ENCODE data around the gene DOCK2. TPM values are rescaled to one million over a fixed set of nuclear protein-coding genes. Genes with fewer than 3 reads are reported as not detected.
"Not testable (repeated sequence)": the region's sequence is repeated elsewhere in the genome, so short reads cannot be mapped to it uniquely, and the experiment has no call there.

Gene DOCK2
- polyA plus RNA-seq, 1 experiment, result 2.0 TPM

DNA sequence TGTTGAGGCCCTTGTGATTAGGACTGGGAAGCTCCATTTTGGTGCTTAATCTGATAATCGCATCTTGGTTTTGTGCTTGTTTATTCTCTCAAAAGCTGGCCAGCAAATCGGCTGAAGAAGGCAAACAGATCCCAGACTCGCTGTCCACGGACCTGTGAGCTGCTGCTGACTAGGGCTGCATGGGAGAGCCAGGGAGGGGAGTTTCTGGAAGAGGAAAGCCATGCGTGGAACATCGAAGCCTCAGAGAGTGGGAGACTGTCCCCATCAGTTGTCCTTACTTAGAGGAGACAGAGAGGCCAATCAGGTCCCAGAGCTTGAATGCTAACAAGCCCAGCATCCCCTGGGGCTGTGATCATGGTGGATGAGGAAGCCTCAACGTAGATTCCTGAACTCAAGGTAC is 445.6 kb downstream of the DOCK2 start:
- H3K36me3 ChIP-seq (ENCODE audit: control insufficient read depth, insufficient read depth, low read length), result no peaks in the 10 kb centered on the region
- CTCF ChIA-PET, result interaction anchor here (5.7 kb wide), 1 partner anchor 12 kb away, joined by 35 read pairs; no protein-coding TSS in a partner anchor
- POLR2A ChIA-PET, result no interaction called here
- no peak for DNase-seq (ENCODE audit: low read depth)
- no peaks in the 10 kb centered on the region for H3K27me3 ChIP-seq (ENCODE audit: control insufficient read depth, insufficient read depth, low read length)
- no peak overlapping the region for H3K4me3 ChIP-seq (ENCODE audit: low read depth, low read length)
- TF ChIP-seq, protein P1, sequence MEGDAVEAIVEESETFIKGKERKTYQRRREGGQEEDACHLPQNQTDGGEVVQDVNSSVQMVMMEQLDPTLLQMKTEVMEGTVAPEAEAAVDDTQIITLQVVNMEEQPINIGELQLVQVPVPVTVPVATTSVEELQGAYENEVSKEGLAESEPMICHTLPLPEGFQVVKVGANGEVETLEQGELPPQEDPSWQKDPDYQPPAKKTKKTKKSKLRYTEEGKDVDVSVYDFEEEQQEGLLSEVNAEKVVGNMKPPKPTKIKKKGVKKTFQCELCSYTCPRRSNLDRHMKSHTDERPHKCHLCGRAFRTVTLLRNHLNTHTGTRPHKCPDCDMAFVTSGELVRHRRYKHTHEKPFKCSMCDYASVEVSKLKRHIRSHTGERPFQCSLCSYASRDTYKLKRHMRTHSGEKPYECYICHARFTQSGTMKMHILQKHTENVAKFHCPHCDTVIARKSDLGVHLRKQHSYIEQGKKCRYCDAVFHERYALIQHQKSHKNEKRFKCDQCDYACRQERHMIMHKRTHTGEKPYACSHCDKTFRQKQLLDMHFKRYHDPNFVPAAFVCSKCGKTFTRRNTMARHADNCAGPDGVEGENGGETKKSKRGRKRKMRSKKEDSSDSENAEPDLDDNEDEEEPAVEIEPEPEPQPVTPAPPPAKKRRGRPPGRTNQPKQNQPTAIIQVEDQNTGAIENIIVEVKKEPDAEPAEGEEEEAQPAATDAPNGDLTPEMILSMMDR (IDR thresholded peaks at IDR 0.05; ENCODE audit: insufficient read depth, low read depth, low read length), result no peak

DNA sequence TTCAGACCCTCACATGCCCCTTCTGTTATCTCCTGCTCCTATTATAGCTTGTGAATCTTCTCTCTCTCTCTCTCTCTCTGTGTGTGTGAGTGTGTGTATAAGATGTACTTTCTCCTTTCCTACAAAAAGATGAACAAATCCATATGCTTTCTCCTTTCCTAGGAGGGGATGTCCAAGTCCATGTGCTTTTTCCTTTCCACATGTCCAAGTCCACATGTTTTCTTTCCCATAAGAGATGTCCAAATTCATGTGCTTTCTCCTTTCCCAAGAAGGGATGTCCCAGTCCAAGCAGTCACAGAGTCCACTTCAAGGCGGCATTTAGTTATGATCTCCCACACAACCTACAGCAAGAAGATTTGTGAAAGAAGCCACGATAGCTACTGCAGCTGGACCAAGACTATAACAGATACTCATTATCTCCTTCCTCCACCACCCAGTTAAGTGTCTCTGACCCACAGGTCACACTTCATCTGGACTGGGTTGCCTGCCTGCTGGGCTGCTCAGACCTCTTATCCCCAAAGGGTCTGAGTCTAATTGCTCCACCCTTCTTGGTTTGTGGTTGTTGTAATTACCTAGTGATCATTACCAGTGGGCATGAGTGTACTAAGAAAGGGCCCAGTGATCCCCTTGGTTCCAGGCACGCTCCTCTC is 450.2 kb downstream of the DOCK2 start:
- CTCF ChIA-PET, result interaction anchor here (5.7 kb wide), 1 partner anchor 16 kb away, joined by 35 read pairs; no protein-coding TSS in a partner anchor

DNA sequence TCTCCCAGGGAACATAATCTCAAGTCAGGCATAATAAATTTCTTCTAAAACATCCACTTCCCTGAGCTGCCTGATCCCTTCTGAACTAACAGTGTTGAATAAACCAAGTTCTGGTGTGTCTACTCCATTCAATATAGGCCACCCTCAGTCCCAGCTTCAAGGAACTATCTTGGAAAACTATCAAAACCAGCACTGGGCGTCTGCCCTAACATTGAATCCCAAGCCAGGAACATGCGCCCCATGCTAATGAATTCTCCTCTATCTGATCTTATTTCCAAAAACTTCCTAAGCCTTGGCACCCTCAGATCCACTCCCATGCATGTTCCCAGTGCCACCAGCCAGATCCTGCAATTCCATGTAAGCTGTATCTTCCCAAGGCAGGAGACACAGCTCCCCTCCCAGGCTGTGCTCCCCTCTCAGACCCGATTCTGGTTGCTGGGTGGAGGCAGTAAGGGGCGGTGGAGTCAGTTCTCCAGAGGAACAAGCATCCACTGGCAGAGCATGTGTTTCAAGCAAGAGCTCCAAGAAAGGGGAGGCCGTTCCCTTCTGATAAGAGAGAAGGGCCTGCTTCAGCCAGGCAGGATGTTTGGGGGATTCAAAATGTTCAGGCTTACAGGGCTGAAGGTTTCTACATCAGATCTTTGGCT is 455.5 kb downstream of the DOCK2 start:
- no peak for DNase-seq (ENCODE audit: low read depth)
- Histone ChIP-seq H3K36me3 (ENCODE audit: control insufficient read depth, insufficient read depth, low read length) (no peaks in the 10 kb centered on the region), H3K27me3 (ENCODE audit: control insufficient read depth, insufficient read depth, low read length) (peaks cover 2% of the 10 kb centered on the region; the same call in 1 of the 2 replicates), H3K4me3 (ENCODE audit: low read depth, low read length) (no peak overlapping the region)
- ChIA-PET CTCF (interaction anchor here (1.5 to 1.6 kb wide), 2 partner anchors 21 to 104 kb away, joined by 3 to 4 read pairs; no protein-coding TSS in a partner anchor), POLR2A (no interaction called here)
- TF ChIP-seq, protein P1 (IDR thresholded peaks at IDR 0.05; ENCODE audit: insufficient read depth, low read depth, low read length), result no peak

More for the DNA sequence above, 450.2 kb downstream of the DOCK2 start:
- TF ChIP-seq, protein P1 (IDR thresholded peaks at IDR 0.05; ENCODE audit: insufficient read depth, low read depth, low read length), result no peak
- POLR2A ChIA-PET, result no interaction called here
- Histone ChIP-seq H3K4me3 (ENCODE audit: low read depth, low read length) (no peak overlapping the region), H3K36me3 (ENCODE audit: control insufficient read depth, insufficient read depth, low read length) (no peaks in the 10 kb centered on the region), H3K27me3 (ENCODE audit: control insufficient read depth, insufficient read depth, low read length) (peaks cover 1% of the 10 kb centered on the region; the same call in 1 of the 2 replicates)
- DNase-seq (ENCODE audit: low read depth), result no peak

DNA sequence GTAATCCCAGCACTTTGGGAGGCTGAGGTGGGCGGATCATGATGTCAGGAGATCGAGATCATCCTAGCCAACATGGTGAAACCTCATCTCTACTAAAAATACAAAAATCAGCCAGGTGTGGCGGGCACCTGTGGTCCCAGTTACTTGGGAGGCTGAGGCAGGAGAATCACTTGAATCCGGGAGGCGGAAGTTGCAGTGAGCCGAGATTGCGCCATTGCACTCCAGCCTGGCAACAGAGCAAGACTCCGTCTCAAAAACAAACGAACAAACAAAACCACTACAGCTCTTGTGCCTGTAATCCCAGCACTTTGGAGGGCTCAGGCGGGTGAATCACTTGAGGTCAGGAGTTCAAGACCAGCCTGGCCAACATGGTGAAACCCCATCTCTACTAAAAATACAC is 457.3 kb downstream of the DOCK2 start:
- POLR2A ChIA-PET; DNase-seq (ENCODE audit: low read depth): not testable (repeated sequence)
- CTCF ChIA-PET, result interaction anchor here (0.9 kb wide), 1 partner anchor 70 kb away, joined by 3 read pairs; no protein-coding TSS in a partner anchor

DNA sequence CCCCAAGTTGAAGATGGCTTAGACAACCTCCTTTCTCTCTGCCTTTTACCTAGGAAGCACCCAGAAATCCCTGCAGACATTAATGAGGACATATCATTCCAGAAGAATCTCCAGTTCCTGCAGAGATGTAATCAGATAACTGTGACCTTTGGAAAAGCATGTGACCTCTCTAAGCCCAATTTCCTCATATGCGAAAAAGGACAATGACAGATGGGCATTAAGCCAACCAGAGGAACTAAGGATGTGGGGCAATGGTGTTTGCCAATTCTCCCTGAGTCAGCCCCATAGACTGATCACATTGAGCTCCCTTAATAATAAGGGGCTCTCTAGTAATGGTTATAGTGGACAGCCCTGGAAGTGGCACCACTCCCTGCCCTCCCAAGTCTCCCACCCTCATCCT is 458.6 kb downstream of the DOCK2 start:
- TF ChIP-seq, protein P1 (IDR thresholded peaks at IDR 0.05; ENCODE audit: insufficient read depth, low read depth, low read length), result no peak
- Histone ChIP-seq H3K4me3 (ENCODE audit: low read depth, low read length) (no peak overlapping the region), H3K27me3 (ENCODE audit: control insufficient read depth, insufficient read depth, low read length) (peaks cover 2% of the 10 kb centered on the region; the same call in 1 of the 2 replicates), H3K36me3 (ENCODE audit: control insufficient read depth, insufficient read depth, low read length) (no peaks in the 10 kb centered on the region)
- no peak for DNase-seq (ENCODE audit: low read depth)
- ChIA-PET POLR2A (no interaction called here), CTCF (interaction anchor here (1.3 kb wide), 1 partner anchor 88 kb away, joined by 3 read pairs; no protein-coding TSS in a partner anchor)

More for the DNA sequence above, 457.3 kb downstream of the DOCK2 start:
- H3K36me3 ChIP-seq (ENCODE audit: control insufficient read depth, insufficient read depth, low read length); H3K27me3 ChIP-seq (ENCODE audit: control insufficient read depth, insufficient read depth, low read length); H3K4me3 ChIP-seq (ENCODE audit: low read depth, low read length): not testable (repeated sequence)
